Inflammatory macrophage treated with lipopolysaccharide for 1 hour (primary cell): ENCODE data around the gene GCLC.
"Not testable (repeated sequence)": the region's sequence is repeated elsewhere in the genome, so short reads cannot be mapped to it uniquely, and the experiment has no call there.

ENCODE experiments used
- DNase-seq, 2 donors: peaks; one replicate each; pipeline ENCODE4 v3.0.0-alpha.2; 2020 to 2022

GCLC gene

GRCh38 chr6:53544470-53545308, at the start of gene GCLC:
TSS of gene GCLC (minus strand) at chr6:53545101. CDS start at chr6:53544645, 456 bp downstream.
- peak; percentile 93 for DNase-seq

- DNase-seq = no peak
Observed at GRCh38 chr6:53594596-53594995, 49.7 kb upstream of the GCLC start.

- peak; percentile 76 to 96 for DNase-seq
Observed at GRCh38 chr6:53593001-53593488, 48.1 kb upstream of the GCLC start.

- peak in 1 of 2 donors; percentile 33 for DNase-seq
Observed at GRCh38 chr6:53591873-53592272, 47.0 kb upstream of the GCLC start.

GRCh38 chr6:53588816-53589509, 44.1 kb upstream of the GCLC start:
- no peak for DNase-seq

GRCh38 chr6:53587291-53587690, 42.4 kb upstream of the GCLC start:
- no peak for DNase-seq

- peak; percentile 43 to 54 for DNase-seq
Observed at GRCh38 chr6:53585208-53585900, 40.5 kb upstream of the GCLC start.

- peak; percentile 64 to 66 for DNase-seq
Observed at GRCh38 chr6:53584726-53585125, 39.8 kb upstream of the GCLC start.

- DNase-seq = peak; percentile 38 to 40
Observed at GRCh38 chr6:53583451-53583850, 38.5 kb upstream of the GCLC start.

GRCh38 chr6:53582963-53583362, 38.1 kb upstream of the GCLC start:
- no peak for DNase-seq

GRCh38 chr6:53581856-53582255, 37.0 kb upstream of the GCLC start:
- peak; percentile 36 to 41 for DNase-seq

- DNase-seq = peak; percentile 43 to 72
Observed at GRCh38 chr6:53581173-53581773, 36.4 kb upstream of the GCLC start.

GRCh38 chr6:53579338-53579737, 34.4 kb upstream of the GCLC start:
- no peak for DNase-seq

- DNase-seq = no peak
Observed at GRCh38 chr6:53578371-53578770, 33.5 kb upstream of the GCLC start.

- DNase-seq = no peak
Observed at GRCh38 chr6:53573299-53573698, 28.4 kb upstream of the GCLC start.

GRCh38 chr6:53572379-53572778, 27.5 kb upstream of the GCLC start:
- DNase-seq = not testable (repeated sequence)

GRCh38 chr6:53568776-53569616, 24.1 kb upstream of the GCLC start:
- DNase-seq = no peak

- no peak for DNase-seq
Observed at GRCh38 chr6:53567701-53568100, 22.8 kb upstream of the GCLC start.

GRCh38 chr6:53566755-53567154, 21.9 kb upstream of the GCLC start:
- DNase-seq = no peak

- peak; percentile 77 to 78 for DNase-seq
Observed at GRCh38 chr6:53565886-53566285, 21.0 kb upstream of the GCLC start.

GRCh38 chr6:53564401-53565065, 19.6 kb upstream of the GCLC start:
- DNase-seq = no peak
